HG02571 (cell line): Measurements from ENCODE around the gene GGTLC2.
"Not testable (repeated sequence)": the region's sequence is repeated elsewhere in the genome, so short reads cannot be mapped to it uniquely, and the experiment has no call there.

ENCODE experiments used
- ATAC-seq: cut with Tn5 transposase; IDR thresholded peaks from one replicate; pipeline ENCODE4 v1.9.1; 2021; ENCODE audit warnings: mild to moderate bottlenecking, moderate library complexity; ENCODE audit not compliant: unreplicated experiment

GGTLC2 gene

GRCh38 chr22:22636260-22636659 is 8.2 kb upstream of the GGTLC2 start:
- not testable (repeated sequence) for ATAC-seq

GRCh38 chr22:22638313-22638712 is 6.1 kb upstream of the GGTLC2 start:
- ATAC-seq: not testable (repeated sequence)

- not testable (repeated sequence) for ATAC-seq
These were observed 2.2 kb upstream of the GGTLC2 start for GRCh38 chr22:22642255-22642654.

GRCh38 chr22:22645969-22646368 is 1.6 kb downstream of the GGTLC2 start:
- ATAC-seq: not testable (repeated sequence)

GRCh38 chr22:22647952-22648351 is 3.5 kb downstream of the GGTLC2 start:
- ATAC-seq: not testable (repeated sequence)

GRCh38 chr22:22648863-22649536 is 4.6 kb downstream of the GGTLC2 start:
- ATAC-seq: not testable (repeated sequence)

- ATAC-seq: not testable (repeated sequence)
These were observed 5.3 kb downstream of the GGTLC2 start for GRCh38 chr22:22649761-22650160.

GRCh38 chr22:22650398-22650797 is 6.0 kb downstream of the GGTLC2 start:
- not testable (repeated sequence) for ATAC-seq

GRCh38 chr22:22650803-22651515 is 6.5 kb downstream of the GGTLC2 start:
- not testable (repeated sequence) for ATAC-seq

- not testable (repeated sequence) for ATAC-seq
These were observed 7.2 kb downstream of the GGTLC2 start for GRCh38 chr22:22651593-22651992.

GRCh38 chr22:22652102-22652501 is 7.7 kb downstream of the GGTLC2 start:
- not testable (repeated sequence) for ATAC-seq

GRCh38 chr22:22652573-22652972 is 8.2 kb downstream of the GGTLC2 start:
- not testable (repeated sequence) for ATAC-seq

- not testable (repeated sequence) for ATAC-seq
These were observed 9.4 kb downstream of the GGTLC2 start for GRCh38 chr22:22653677-22654381.

GRCh38 chr22:22655452-22656290 is 11.3 kb downstream of the GGTLC2 start:
- ATAC-seq: no peak

GRCh38 chr22:22657712-22658111 is 13.3 kb downstream of the GGTLC2 start:
- ATAC-seq: no peak

GRCh38 chr22:22661275-22661674 is 16.9 kb downstream of the GGTLC2 start:
- ATAC-seq: no peak

- ATAC-seq: no peak
These were observed 17.7 kb downstream of the GGTLC2 start for GRCh38 chr22:22662095-22662494.

GRCh38 chr22:22663861-22664800 is 19.7 kb downstream of the GGTLC2 start:
- no peak for ATAC-seq

GRCh38 chr22:22666307-22667091 is 22.1 kb downstream of the GGTLC2 start:
- no peak for ATAC-seq
